ENCODE results near the gene EFNA3.

DNA sequence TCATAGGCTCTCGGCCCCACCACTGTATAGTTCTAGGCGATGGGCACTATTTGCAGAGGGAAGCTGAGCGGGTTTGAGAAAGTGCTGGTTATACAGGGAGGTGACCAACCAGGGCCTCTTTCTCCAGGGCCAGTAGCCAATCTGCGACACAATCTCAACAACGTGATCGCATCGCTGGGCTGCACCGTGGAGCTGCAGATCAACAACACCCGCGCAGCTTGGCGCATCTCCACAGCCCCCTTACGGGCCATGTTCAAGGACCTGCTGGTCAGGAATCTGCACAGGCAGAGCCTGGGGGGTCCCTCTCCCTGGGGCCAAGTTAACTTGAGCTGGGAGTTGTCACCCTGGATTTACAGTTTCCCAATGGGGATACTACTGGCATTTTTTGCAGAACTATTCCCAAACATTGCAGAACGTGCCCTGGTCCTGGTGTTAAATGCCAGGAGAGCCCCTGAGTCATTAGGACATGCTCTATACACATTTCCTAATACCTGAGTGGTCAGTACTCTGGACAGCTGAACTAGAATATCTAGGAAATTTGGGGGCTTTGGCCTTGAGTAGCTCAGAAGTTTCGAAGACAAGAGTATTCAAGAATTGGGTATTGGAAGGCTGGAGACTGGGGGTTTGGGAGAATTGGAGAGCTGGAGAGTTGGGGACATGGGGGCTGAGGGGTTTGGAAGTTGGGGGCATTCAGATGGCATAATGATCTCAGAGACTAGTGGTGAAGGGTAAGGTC, 38.1 kb upstream of the EFNA3 start:
- TF ChIP-seq CTCF (IDR thresholded peaks at IDR 0.05) (no peak), TCF7L2 (IDR thresholded peaks at IDR 0.05; ENCODE audit: low read depth, low read length) (no peak), POLR2AphosphoS5 (IDR thresholded peaks at IDR 0.05; ENCODE audit: low read depth, low read length) (no peak), SIN3A (IDR thresholded peaks at IDR 0.05; ENCODE audit: borderline replicate concordance, insufficient read depth, low read depth, low read length) (no peak)
- TF ChIP-seq, protein P1, sequence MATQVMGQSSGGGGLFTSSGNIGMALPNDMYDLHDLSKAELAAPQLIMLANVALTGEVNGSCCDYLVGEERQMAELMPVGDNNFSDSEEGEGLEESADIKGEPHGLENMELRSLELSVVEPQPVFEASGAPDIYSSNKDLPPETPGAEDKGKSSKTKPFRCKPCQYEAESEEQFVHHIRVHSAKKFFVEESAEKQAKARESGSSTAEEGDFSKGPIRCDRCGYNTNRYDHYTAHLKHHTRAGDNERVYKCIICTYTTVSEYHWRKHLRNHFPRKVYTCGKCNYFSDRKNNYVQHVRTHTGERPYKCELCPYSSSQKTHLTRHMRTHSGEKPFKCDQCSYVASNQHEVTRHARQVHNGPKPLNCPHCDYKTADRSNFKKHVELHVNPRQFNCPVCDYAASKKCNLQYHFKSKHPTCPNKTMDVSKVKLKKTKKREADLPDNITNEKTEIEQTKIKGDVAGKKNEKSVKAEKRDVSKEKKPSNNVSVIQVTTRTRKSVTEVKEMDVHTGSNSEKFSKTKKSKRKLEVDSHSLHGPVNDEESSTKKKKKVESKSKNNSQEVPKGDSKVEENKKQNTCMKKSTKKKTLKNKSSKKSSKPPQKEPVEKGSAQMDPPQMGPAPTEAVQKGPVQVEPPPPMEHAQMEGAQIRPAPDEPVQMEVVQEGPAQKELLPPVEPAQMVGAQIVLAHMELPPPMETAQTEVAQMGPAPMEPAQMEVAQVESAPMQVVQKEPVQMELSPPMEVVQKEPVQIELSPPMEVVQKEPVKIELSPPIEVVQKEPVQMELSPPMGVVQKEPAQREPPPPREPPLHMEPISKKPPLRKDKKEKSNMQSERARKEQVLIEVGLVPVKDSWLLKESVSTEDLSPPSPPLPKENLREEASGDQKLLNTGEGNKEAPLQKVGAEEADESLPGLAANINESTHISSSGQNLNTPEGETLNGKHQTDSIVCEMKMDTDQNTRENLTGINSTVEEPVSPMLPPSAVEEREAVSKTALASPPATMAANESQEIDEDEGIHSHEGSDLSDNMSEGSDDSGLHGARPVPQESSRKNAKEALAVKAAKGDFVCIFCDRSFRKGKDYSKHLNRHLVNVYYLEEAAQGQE (IDR thresholded peaks at IDR 0.05; ENCODE audit: insufficient read depth in 1 of 2, low read depth in 2 of 2, low read length in 1 of 2), result no peak

Measured in Panc1 (cell line).